HG03039 (cell line): ENCODE results near the gene SCUBE1.

ENCODE experiments used
- ATAC-seq: cut with Tn5 transposase; IDR thresholded peaks from one replicate; pipeline ENCODE4 v1.9.1; 2021; ENCODE audit warnings: mild to moderate bottlenecking, moderate library complexity; ENCODE audit not compliant: unreplicated experiment

SCUBE1 gene

GRCh38 chr22:43242627-43243026 lies 100.5 kb downstream of the SCUBE1 start:
- no peak for ATAC-seq

- ATAC-seq: no peak
Observed at GRCh38 chr22:43241699-43242386, 101.3 kb downstream of the SCUBE1 start.

GRCh38 chr22:43241138-43241597 lies 102.0 kb downstream of the SCUBE1 start:
- ATAC-seq: no peak

GRCh38 chr22:43240614-43241013 lies 102.6 kb downstream of the SCUBE1 start:
- ATAC-seq: no peak

- no peak for ATAC-seq
Observed at GRCh38 chr22:43239956-43240355, 103.2 kb downstream of the SCUBE1 start.

GRCh38 chr22:43239193-43239780 lies 103.9 kb downstream of the SCUBE1 start:
- no peak for ATAC-seq

GRCh38 chr22:43238526-43239006 lies 104.6 kb downstream of the SCUBE1 start:
- no peak for ATAC-seq

- no peak for ATAC-seq
Observed at GRCh38 chr22:43237280-43237679, 105.9 kb downstream of the SCUBE1 start.

- no peak for ATAC-seq
Observed at GRCh38 chr22:43236411-43237166, 106.6 kb downstream of the SCUBE1 start.

GRCh38 chr22:43235445-43236409 lies 107.4 kb downstream of the SCUBE1 start:
- ATAC-seq: no peak

GRCh38 chr22:43234264-43234988 lies 108.7 kb downstream of the SCUBE1 start:
- no peak for ATAC-seq

GRCh38 chr22:43233529-43233928 lies 109.6 kb downstream of the SCUBE1 start:
- no peak for ATAC-seq

- no peak for ATAC-seq
Observed at GRCh38 chr22:43232445-43232844, 110.7 kb downstream of the SCUBE1 start.

- no peak for ATAC-seq
Observed at GRCh38 chr22:43231724-43232034, 111.5 kb downstream of the SCUBE1 start.

GRCh38 chr22:43230971-43231723 lies 112.0 kb downstream of the SCUBE1 start:
- no peak for ATAC-seq

GRCh38 chr22:43230571-43230970 lies 112.6 kb downstream of the SCUBE1 start:
- no peak for ATAC-seq

- ATAC-seq: no peak
Observed at GRCh38 chr22:43228863-43229262, 114.3 kb downstream of the SCUBE1 start.

GRCh38 chr22:43228330-43228729 lies 114.8 kb downstream of the SCUBE1 start:
- ATAC-seq: no peak

GRCh38 chr22:43227239-43227630 lies 115.9 kb downstream of the SCUBE1 start:
- ATAC-seq: no peak
